ENCODE data around the gene CYB5A. TPM values are rescaled to one million over a fixed set of nuclear protein-coding genes. Genes with fewer than 3 reads are reported as not detected.

Gene CYB5A
- polyA plus RNA-seq, 2 of the 4 experiments (the other 2 are of a cell fraction): 132 to 267 TPM

GRCh38 chr18:74234326-74235171 is 57.2 kb downstream of the CYB5A start:
- Histone ChIP-seq H3K4me3 (no peak overlapping the region), H3K9me3 (no peaks in the 10 kb centered on the region), H3K4me2 (peak overlapping the region; percentile 50), H3K27ac (peak overlapping the region; percentile 81 to 82), H3K4me1 (peaks cover 42% of the 10 kb centered on the region)
- peak; percentile 32 to 83 for DNase-seq (ENCODE audit: low read depth in 1 of 2, low spot score in 1 of 2)
- FAIRE-seq: peak; percentile 39
- ChIA-PET CTCF (no interaction called here), POLR2A (interaction anchor here (1.2 kb wide), 1 partner anchor 262 kb away, joined by 3 read pairs; the partner anchor contains the start of gene CNDP2)
- peak; percentile 96 for ATAC-seq
- WGBS (ENCODE audit: missing lambda C conversion rate): 21% methylated on average over 10 of the region's 10 CpGs
- TF ChIP-seq RNF2 (IDR thresholded peaks at IDR 0.05; ENCODE audit: borderline replicate concordance, low read depth): no peak
- no peak for TF ChIP-seq RCOR1 (IDR thresholded peaks at IDR 0.05; ENCODE audit: low read depth, low read length)
- TF ChIP-seq BCL3 (IDR thresholded peaks at IDR 0.05): no peak
- TF ChIP-seq GATA3 (IDR thresholded peaks at IDR 0.05; ENCODE audit: borderline replicate concordance): peak; percentile 42; the same call in 1 of the 2 replicates
- TF ChIP-seq HDAC2 (IDR thresholded peaks at IDR 0.05): no peak
- TF ChIP-seq JUNB (IDR thresholded peaks at IDR 0.05): peak; percentile 41; the same call in 1 of the 2 replicates
- TF ChIP-seq PBX3 (IDR thresholded peaks at IDR 0.05): no peak
- 0 out of 5 replicates have a peak, but pooled peaks of 1 of the 2 experiments have one; percentile 17 for TF ChIP-seq RAD21 (conservative IDR thresholded peaks at IDR 0.05 in 1 of 2, IDR thresholded peaks at IDR 0.05 in 1 of 2)
- TF ChIP-seq FOSL2 (IDR thresholded peaks at IDR 0.05): no peak
- peak; percentile 42 for TF ChIP-seq FOSL2 (CRISPR knock-in tag; IDR thresholded peaks at IDR 0.05)
- TF ChIP-seq JUN (IDR thresholded peaks at IDR 0.05): peak in 1 of 2 experiments; percentile 47; a peak in 1 of 5 replicates
- no peak for TF ChIP-seq USF2 (IDR thresholded peaks at IDR 0.05)
- TF ChIP-seq ESRRA (IDR thresholded peaks at IDR 0.05; ENCODE audit: borderline replicate concordance, low read length): 0 out of 2 replicates have a peak, but pooled peaks have one; percentile 26
- TF ChIP-seq SMC3 (IDR thresholded peaks at IDR 0.05): peak; percentile 11; the same call in 1 of the 3 replicates
- TF ChIP-seq MYC (IDR thresholded peaks at IDR 0.05; ENCODE audit: borderline replicate concordance, low read length): no peak
- TF ChIP-seq CBX2 (IDR thresholded peaks at IDR 0.05; ENCODE audit: borderline replicate concordance, low read depth): no peak
- no peak for TF ChIP-seq BHLHE40 (IDR thresholded peaks at IDR 0.05; ENCODE audit: low read depth, low read length)
- peak; percentile 57 for TF ChIP-seq MAFK (IDR thresholded peaks at IDR 0.05; ENCODE audit: partially characterized antibody)
- TF ChIP-seq CTCF (IDR thresholded peaks at IDR 0.05): no peak
- peak; percentile 79 to 95; a peak in 3 of 4 replicates for TF ChIP-seq CEBPB (IDR thresholded peaks at IDR 0.05)
- TF ChIP-seq ATOH8 (CRISPR knock-in tag; IDR thresholded peaks at IDR 0.05; ENCODE audit: low read depth): no peak
- peak in 1 of 2 experiments; percentile 59; a peak in 3 of 5 replicates for TF ChIP-seq EP300 (IDR thresholded peaks at IDR 0.05)
- TF ChIP-seq NPAS2 (CRISPR knock-in tag; IDR thresholded peaks at IDR 0.05; ENCODE audit: borderline replicate concordance): no peak
- TF ChIP-seq RARB (CRISPR knock-in tag; IDR thresholded peaks at IDR 0.05): peak; percentile 60; the same call in 1 of the 2 replicates
